ENCODE data around the gene HTRA2.

- peak; percentile 8 for TF ChIP-seq EZH2 (IDR thresholded peaks at IDR 0.05; ENCODE audit: insufficient read depth, poor library complexity, severe bottlenecking)
- TF ChIP-seq EZH2phosphoT487 (IDR thresholded peaks at IDR 0.05; ENCODE audit: insufficient read depth, low read depth): no peak
Observed at GRCh38 chr2:74499267-74499939, 30.3 kb upstream of the HTRA2 start, which contains the start of gene LBX2.
